Hematopoietic multipotent progenitor cell (in vitro differentiated cells): ENCODE measurements around the gene FOCAD. TPM values are rescaled to one million over a fixed set of nuclear protein-coding genes. Genes with fewer than 3 reads are reported as not detected.

ENCODE experiments used
- DNase-seq, 3 donors: peaks; one replicate each; pipeline ENCODE4 v3.0.0-alpha.2; 2011 to 2015; ENCODE audit warnings: low read depth in 2 of 3, low spot score in 2 of 3
- total RNA-seq: library from RNA; depleted of rRNA; stranded (reverse); fragments of >200 nt; gene quantifications from one replicate; pipeline ENCODE4 v1.2.3, GENCODE V29; 2012

Gene FOCAD
- total RNA-seq, 1 donor = 26.4 TPM

DNA sequence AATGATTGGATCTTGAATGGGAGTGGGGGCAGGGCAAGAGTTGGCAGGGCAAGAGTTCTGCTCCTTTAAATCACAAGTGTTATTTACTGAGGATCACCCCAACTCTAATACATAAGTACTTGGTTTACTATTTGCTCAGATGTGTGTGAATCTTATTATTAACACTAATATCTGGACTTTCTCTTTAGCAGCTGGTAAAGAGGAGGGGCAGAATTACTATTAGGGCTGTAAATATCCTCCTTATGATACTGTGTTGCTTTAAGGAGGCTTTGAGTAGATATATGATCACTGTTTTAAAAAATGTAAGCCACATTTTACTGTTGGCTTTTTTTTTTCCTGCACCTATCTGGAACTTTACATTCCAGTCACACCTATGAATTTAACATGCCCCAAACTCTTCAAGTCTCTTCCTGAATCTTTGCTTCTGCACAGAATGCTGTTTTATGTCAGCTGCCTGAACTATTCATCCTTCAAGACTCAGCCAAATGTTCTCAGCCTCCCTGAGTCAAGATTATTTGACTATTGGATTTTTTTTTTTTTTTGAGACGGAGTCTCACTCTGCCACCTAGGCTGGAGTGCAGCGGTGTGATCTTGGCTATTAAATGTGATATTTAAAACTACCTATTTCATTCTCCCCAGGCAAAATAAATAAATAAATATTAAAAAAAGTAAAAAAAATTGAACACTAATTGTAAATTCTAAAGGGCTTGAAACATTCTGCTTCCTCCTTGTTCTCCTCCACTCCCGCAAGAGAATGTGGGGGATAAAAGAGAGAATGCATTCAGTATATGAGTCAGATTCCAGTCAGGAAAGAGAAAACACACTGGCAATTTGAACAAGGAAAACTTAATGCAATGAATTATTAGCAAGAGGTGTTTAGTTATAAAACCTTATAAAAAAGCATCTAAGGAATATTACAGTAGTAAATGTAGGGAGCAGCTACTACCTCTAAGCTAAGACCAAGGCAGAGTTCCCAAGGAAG, 99.3 kb downstream of the FOCAD start:
- DNase-seq = no peak

DNA sequence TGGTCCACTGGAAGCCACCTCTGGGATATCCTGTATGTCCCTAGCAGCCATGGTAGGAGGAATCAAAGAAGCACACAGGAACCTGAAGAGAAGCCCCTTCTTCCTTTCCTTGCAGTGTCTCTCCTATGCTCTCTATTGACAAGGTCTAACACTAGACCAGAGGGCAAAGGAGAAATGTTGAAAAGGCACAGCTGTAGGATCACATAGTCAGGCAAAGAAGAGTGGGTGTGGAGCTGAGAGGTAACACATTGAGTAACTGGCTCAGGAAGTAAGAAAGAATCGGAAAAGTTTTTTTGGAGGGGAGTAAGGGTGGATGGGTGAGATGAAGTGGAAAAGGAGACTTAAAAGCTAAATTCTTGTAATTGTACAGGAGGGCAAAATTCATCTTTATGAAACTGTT, 100.1 kb downstream of the FOCAD start:
- DNase-seq = no peak

DNA sequence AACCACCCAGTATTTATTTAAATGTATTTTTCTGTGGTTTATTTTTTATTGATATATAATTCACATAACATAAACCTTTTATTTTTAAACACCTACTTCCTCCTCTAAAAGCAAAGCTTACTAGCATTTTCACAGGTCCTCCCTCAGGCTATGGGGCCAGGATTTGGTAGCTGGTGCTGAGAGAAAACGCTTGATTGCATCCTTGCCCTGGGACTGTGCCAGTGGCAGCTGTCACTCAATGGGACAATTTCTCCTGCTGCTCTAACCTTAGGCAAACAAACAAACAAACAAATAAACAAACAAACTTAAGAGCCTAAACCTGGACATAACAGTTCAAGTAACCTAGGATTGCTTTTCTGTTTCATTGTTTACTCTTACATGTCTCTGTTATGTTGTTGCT, 102.7 kb downstream of the FOCAD start:
- DNase-seq = no peak

DNA sequence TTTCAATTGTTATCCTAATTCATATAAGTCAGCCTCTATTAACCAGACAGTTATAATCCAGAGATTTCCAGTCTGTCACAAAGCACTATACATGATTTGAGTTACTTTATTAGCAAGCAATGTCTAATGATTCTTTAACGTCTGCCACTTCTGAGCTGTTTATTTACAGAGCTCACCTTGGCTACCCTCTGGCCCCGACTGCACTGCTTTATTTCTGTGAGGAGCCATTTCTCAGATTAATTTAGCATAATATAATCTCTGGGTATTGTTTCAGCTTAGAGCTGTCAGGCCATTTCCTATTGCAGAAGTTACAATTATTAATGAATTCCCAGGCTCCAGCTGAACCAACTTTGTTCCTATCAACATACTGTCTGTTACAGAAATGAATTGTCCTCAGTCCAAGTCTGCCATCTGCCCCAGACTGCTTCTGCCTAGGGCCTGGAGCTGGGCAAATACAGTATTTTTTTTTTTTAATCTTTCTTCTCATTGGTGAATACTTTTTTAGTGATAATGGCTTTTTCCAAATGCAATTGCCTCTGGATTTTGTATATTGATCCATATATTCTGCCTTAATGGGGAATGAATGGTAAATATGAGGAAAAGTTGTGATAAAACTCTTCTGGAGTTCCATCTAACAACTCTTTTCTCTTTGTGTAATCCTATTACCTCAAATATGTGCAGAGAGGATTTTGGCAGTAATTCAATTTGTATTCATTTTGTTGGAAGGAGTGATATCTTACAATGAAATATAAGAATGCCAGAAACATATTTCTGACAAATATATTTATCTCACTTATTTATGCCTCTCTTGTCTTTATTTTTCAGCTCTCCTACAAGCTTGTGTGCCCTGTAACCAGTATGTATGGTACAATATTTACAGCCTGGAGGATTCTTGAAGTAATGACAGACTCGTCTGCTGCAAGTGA, 104.7 kb downstream of the FOCAD start:
- no peak for DNase-seq

DNA sequence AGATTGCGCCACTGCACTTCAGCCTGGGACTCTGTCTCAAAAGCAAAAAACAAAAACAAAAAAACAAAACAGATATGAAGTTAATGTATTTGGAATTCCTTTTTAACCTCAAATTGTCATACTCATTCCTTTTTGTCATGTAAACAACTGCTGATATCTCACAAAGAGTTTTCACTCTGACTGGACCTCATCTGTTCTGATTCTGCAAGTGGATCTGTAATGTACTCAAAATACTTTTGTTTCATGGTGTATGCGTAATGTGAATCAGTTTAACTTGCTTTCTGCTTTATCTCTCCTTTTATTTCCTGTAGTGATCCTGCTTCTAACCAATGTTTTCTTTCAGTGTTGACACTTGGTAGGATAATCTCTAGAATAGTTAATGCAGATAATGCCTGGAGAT, 106.7 kb downstream of the FOCAD start:
- DNase-seq = no peak

DNA sequence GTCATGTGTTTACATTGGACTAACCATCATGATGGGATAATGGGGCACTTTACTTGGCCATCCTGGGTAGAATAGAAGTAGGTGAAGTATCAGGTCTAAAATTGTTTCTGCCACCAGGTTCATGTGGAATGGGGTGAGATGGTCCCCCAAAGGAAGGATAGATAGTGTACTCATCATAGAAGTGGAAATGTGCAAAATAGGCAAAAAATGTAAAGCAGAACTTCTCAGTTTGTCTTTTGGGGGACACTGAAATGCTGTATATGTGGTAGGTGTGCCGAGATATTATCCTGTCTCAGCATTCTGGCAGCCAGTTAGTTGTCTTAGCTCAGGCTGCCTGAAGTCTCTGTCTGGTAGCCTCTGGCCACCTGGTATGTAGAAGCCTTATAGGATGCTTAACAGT, 107.6 kb downstream of the FOCAD start:
- DNase-seq = no peak

DNA sequence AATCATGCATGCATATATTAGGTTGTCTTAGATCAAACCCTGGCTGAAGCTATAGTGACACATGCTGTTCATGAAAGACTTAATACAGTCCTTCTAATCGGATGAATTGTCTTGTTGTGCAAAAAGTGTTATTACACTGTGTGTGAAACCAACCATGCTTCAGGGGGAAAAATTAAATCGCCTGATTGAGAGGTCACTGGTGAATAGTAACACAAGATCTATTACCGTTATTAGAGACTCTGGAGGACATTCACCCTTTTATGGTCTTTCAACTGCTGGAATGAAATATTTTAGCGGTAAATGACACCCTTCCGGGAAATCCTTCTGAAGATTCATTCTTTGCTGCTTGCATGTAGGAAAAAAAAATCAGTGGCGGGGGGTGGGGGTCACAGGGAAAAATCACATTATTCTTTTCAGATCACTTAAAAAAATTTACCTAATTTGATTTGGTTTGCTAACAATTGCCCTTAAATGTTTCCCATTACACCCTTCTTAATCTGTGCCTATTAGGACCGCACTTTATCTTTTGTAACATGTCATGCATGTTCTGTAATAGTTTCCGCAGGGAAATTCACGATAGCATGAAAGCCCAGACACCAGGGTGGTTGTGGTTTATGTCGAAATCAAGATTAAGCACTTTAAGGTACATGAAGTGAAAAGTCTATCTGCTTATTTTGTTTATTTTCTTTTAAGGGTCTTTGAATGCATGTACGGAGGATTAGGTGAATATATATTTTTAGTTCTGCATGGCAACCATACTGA, 120.6 kb downstream of the FOCAD start:
- peak in 2 of 3 donors; percentile 24 to 86 for DNase-seq

DNA sequence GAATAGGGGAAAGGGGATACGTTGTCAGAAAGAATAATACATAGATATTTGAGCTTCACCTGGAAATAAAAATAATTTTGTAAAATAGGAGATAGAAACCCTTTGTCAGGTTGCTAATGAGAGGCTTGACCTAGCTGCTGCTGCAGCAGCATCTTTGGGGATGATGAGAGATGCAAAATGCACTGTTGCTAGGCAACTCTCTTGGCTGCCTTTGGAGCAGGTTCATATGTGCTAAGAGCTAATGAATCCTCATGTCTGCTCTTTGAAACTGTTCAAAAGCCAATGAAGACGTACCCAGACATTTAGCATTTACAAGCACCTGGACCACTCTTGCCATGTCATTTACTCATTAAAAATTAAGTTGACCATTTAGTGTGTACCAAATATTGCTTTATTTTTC, 121.7 kb downstream of the FOCAD start:
- no peak for DNase-seq

DNA sequence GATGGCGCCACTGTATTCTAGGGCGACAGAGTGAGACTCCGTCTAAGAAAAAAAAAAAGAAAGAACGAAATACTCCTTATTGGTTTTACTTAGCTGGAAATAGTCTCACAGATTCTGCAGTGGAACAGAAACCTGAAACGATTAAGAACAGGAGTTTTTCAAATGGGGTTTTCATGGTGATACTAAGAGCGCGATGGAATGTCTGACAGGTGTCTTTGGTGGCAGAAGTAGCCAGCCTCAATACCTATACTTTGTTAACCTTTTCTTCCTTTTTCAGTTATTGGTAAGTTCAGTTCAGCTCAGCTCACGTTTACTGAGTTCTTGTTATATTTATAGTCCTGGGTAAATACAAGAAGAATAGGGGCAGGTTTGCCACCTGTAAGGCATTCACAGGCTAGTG, 123.9 kb downstream of the FOCAD start:
- no peak for DNase-seq

DNA sequence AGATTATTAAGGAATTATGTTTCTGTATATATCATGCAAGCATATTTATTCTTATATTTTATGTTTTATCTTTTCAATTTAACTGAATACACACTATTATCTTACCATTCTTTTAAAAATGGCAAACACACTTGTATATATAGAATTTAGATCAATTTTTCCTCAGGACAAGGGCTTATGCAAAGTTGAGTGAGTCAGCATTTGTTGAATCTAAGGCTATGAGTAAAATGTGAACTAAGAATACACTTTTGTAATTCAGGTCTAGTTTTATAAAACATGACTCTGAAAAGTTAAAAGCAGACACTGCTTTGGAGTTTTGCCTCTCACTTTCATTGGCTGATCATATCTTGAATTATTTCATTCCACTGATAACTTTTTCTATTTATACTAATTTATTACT, 127.8 kb downstream of the FOCAD start:
- DNase-seq = no peak

DNA sequence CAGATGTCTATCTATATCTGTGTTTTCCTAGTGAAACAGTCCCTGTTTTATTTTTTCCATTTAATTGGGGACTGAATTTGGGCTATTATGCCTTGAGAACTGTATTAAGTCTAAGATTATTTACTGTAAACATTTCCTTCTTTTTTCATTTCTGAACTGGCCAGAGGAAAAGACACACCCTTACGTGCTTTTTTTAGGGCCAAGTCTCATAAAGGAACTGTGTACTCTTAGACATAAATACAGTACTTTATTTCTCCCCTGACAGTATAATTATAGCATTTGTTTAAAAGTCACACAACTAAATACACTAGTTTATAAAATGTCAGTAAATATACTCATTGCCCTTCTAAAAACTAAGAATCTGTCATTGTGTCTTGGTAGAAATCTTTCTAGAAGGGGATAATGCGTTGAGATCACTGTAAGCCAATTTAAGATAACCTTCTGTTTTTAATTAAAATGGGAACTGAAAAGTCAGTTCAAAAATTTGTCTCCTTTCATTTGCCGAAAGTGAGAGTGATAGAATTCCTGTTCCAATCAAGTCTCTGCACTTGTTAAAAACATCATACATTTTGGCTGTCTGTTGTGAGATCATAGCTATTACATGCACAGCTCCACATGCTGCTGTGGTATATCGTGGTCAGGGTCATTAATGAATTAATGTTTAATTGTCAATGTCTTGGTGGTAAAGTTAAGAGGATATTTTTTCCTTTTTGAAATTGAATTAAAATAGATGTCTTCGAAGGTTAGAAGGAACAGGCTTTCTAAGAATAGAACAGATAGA, 132.1 kb downstream of the FOCAD start:
- no peak for DNase-seq

DNA sequence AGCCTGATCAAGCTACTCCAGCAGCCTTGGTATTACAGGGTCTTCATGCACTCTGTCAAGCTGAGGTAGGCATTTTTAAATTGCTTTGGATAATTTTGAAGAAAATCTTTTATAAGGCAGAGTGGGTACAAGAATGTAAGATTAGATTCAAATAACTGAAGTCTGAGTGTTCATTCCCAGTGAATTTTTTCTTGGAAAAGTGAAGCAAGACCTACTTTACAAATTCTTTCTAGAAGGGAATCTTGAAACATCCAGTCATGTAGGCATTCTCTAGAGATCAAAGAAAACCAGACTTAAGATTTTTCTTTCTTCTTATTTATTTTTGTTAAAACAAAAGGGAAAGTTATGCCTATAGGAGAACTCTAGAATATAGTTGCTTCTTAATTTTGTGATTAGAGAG, 139.0 kb downstream of the FOCAD start:
- DNase-seq = no peak

DNA sequence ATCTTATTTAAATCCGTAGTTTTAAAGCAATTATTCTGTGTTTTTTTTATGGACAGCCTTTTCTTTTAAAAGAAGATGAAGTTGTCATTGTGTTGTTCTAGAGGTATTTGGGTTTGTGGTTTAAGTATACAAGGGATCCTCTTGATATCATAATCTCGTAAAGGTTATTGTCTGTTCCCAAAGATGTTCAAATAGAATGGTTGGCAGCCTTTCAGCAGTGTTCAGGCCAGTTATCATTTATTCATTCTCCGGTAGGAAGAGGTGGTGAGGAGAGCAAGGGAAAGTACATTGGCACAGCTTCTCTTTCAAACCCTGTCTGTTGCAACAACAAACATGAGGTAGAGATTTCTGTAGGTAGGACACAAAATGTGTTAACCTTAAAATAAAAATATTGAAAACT, 147.0 kb downstream of the FOCAD start:
- no peak for DNase-seq

DNA sequence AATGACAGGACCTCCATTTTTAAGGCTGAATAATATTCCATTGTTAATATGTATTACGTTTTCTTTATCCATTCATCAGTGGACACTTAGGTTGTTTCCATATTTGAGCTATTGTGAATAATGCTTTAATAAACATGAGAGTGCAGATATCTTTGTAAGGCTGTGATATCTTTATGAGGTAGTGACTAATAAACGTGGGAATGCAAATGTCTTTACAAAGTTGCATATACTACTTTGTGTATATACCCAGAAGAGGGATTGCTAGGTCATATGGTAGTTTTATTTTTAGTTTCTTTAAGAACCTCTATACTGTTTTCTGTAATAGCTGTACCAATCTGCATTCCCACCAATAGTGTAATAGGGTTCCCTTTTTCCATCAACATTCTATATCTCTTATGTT, 148.7 kb downstream of the FOCAD start:
- no peak for DNase-seq

DNA sequence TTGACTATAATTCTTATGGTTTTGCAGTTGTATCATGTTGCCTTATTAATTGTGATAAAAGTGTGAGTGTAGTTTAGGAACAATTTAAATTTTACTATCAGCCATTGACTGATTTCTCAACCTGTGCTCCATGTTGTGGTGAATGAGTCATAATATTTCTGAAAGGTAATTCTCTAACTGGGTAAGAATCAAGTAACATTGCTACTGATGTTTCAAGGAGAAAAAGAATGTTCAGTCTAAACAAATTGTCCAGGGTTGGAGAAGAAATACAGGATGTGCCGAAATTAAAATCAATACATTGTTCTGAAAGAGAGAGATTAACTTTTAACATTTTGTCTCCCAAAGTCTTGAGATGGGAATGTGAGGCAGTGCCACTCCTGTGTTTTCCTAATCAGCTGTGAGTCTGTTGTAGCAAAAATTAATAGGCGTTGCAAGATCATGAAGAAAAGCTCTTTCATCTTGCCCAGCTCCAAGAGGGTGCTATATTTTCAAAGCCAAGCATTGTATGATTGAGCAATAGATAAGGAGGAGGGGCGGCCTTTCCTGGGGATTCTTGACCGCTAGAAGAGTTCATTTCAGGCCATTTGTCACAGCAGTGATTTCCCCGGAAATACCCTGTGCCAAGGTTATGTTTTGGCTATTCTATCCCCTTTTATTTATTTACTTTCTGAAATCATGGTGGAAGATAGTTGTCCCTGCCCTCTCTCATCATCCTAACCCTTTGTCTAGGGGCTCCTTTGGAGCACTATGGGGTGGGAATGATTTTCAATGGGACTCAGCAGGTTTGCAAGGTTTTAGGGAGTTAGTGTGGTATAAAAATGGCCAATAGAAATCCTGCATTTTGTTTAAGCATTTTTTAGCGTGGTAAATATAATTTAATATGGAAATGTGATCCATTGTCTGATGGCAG, 151.6 kb downstream of the FOCAD start:
- DNase-seq = no peak

DNA sequence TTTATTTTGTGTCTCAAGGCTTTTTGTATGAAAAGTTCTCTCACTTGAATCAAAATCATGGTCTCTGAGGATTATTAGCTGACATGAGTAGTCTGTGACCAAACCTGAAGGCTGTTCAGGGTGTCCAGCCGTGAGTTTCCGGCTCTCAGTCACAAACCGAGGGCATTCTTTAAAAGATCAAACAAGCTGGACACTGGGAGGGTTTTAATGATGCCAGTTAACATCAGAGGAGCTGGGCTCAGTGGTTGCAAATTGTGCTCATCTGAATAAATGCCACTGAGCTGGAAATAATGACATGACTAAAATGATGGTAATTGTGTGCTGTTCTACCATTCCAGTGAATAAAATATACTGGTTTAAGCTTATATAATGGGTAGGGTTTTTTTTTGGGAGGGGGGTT, 153.1 kb downstream of the FOCAD start:
- no peak for DNase-seq

DNA sequence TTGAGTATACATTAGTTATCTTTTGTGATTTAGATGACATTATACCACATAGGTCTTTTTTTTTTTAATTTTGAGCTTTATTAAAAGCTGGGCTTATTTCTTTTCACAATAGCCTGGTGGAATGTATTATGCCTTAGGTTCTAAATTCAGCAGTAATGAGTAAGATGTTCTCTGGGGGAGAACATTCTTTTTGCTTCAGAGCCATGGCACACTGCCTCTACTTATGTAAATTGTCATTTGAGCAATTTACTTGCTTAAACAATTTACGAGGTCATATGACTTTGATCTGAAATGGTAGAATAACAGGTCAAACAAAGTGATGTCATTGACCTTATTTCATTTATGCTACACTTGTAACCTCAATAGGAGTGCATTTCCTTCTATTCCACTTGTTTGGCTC, 154.2 kb downstream of the FOCAD start:
- DNase-seq = no peak

DNA sequence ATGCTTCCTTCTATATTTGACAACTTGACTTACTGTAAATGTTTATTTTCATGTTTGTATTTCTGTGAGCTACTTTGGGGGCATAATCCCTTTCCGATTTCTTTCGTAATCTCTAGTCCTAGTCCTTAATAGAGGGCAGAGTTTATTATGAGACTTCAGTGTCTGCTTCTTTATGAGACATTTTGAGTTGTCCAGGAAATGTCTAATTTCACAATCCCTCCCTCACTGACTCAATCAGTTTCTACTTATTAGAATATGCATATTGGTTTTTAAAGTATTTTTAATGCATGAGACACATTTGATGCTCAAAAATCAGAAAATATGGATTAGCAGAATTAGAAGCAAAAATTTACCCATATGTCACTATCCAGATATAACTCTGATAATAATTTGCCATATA, 160.9 kb downstream of the FOCAD start:
- DNase-seq = no peak

DNA sequence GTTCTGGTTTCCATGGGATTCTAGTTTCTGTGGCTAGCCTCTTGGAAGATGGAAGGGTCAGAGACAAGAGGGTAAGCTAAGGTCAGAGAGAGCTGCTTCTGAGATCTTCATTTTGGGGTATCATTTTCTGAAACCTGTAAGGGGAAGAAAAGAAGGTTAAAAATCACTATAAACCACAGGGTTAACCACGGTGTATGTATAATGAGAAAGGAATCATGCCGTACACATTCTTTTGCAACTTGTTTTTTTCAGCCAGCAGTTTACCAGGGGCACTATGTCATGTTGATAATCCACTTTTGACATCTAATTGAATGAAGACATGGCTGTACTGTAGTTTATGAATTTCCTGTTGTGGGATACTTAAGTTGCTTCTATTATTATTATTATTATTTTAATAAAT, 164.4 kb downstream of the FOCAD start:
- DNase-seq = no peak
